ENCODE data around the gene TXNDC11.
"Not testable (repeated sequence)": the region's sequence is repeated elsewhere in the genome, so short reads cannot be mapped to it uniquely, and the experiment has no call there.

TXNDC11 gene

GRCh38 chr16:11742536-11743307, at the start of gene TXNDC11:
TXNDC11 (minus strand) TSS chr16:11742857; CDS start chr16:11742730, 127 bp downstream.
- peak; percentile 97 for DNase-seq (ENCODE audit: extremely low read depth, low read depth)
- TF ChIP-seq, protein P1, sequence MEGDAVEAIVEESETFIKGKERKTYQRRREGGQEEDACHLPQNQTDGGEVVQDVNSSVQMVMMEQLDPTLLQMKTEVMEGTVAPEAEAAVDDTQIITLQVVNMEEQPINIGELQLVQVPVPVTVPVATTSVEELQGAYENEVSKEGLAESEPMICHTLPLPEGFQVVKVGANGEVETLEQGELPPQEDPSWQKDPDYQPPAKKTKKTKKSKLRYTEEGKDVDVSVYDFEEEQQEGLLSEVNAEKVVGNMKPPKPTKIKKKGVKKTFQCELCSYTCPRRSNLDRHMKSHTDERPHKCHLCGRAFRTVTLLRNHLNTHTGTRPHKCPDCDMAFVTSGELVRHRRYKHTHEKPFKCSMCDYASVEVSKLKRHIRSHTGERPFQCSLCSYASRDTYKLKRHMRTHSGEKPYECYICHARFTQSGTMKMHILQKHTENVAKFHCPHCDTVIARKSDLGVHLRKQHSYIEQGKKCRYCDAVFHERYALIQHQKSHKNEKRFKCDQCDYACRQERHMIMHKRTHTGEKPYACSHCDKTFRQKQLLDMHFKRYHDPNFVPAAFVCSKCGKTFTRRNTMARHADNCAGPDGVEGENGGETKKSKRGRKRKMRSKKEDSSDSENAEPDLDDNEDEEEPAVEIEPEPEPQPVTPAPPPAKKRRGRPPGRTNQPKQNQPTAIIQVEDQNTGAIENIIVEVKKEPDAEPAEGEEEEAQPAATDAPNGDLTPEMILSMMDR (IDR thresholded peaks at IDR 0.05; ENCODE audit: low read depth, low read length) = no peak

- DNase-seq (ENCODE audit: extremely low read depth, low read depth) = no peak
- TF ChIP-seq, protein P1 (IDR thresholded peaks at IDR 0.05; ENCODE audit: low read depth, low read length) = no peak
Observed at GRCh38 chr16:11791144-11791828, 48.6 kb upstream of the TXNDC11 start.

- TF ChIP-seq, protein P1 (IDR thresholded peaks at IDR 0.05; ENCODE audit: low read depth, low read length) = no peak
- DNase-seq (ENCODE audit: extremely low read depth, low read depth) = no peak
Observed at GRCh38 chr16:11788914-11789313, 46.3 kb upstream of the TXNDC11 start.

GRCh38 chr16:11784980-11785599, 42.4 kb upstream of the TXNDC11 start:
- not testable (repeated sequence) for DNase-seq (ENCODE audit: extremely low read depth, low read depth)

DNA sequence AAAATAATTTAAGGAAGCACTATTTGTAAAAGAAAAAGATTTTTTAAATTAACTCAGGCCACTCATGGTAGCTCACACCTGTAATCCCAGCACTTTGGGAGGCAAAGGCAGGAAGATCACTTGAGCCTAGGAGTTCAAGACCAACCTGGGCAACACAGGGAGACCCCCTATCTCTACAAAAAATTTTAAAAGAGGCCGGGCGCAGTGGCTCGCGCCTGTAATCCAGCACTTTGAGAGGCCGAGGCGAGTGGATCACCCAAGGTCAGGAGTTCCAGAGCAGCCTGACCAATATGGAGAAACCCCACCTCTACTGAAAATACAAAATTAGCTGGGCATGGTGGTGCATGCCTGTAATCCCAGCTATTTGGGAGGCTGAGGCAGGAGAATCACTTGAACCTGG, 41.7 kb upstream of the TXNDC11 start:
- DNase-seq (ENCODE audit: extremely low read depth, low read depth) = not testable (repeated sequence)

DNA sequence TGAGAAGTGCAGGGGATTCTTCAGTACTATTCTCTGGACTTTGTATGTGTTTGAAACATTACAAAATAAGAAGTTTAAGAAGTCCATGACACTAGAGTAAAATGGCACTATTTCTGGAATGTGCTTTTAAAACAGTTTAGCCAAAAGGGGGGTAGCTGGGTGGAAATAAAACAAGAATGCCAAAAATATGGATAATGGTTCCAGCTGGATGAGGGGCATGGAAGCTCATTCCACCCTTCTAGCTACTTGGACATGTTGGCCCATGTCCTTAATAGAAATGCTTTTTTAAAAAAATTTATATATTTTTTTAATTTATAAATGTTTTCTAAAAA, 41.3 kb upstream of the TXNDC11 start:
- TF ChIP-seq, protein P1 (IDR thresholded peaks at IDR 0.05; ENCODE audit: low read depth, low read length) = no peak
- DNase-seq (ENCODE audit: extremely low read depth, low read depth) = no peak

DNA sequence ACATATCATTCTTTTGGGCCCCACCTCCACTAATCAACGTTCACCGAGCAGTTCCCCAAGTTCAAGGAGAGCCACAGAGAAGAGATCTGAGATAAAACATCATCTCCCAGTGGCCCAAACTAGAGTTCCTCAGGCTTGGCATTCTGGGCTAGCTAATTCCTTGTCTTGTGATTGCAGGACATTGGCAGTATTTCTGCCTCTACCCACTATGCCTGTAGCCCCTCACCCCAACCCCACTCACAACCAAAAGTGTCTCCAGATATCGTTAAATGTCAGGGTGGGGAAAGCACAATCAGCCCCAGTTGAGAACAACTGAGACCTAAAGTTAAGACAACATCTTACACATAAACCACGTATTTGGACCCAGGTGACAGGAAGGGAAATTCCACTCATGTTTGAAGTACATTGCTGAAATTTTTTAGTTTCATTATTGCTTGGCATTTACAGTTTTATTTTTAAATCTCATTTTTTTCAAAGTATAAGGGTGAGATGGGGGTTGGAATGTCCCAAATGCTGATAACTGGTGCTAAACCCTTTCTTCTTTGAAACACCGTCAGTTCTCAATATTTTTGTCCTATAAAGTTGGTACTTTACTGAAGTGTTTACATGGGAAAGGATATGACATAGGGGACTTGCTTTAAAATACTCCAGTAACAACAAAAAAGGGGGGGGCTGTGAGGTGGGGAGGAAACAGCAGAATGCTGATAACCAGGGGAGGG, 40.8 kb upstream of the TXNDC11 start:
- TF ChIP-seq, protein P1 (IDR thresholded peaks at IDR 0.05; ENCODE audit: low read depth, low read length) = no peak
- no peak for DNase-seq (ENCODE audit: extremely low read depth, low read depth)

DNA sequence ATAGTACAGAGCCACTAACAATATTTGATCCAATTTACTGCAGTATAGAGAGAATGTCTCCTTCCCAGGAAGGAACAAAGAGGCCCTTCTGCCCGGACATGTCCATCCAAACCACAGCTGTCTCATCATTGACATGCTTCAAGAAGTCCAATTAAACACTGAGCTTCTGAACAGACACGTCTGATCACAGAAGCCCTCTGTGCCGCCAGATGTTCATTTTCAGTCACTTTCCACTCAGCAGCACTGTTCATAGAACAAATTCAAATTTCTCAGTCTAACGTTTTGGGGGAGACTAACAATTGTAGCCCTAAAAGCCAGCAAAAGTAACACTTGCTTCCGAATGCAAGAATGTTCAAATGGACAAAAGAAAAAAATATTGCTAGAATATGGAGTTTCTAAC, 39.1 kb upstream of the TXNDC11 start:
- DNase-seq (ENCODE audit: extremely low read depth, low read depth) = no peak
- TF ChIP-seq, protein P1 (IDR thresholded peaks at IDR 0.05; ENCODE audit: low read depth, low read length) = no peak
